Colonic mucosa (tissue), 4 donors: ENCODE results near the gene BBS4. TPM values are rescaled to one million over a fixed set of nuclear protein-coding genes. Genes with fewer than 3 reads are reported as not detected.
"Not testable (repeated sequence)": the region's sequence is repeated elsewhere in the genome, so short reads cannot be mapped to it uniquely, and the experiment has no call there.

Experiments
- DNase-seq: peaks from one replicate; pipeline ENCODE4 v3.0.0-alpha.2; 2020
- H3K27ac ChIP-seq: fragments of 200-600 bp; one replicate; pipeline ENCODE4 v1.8.0; 2021
- H3K27me3 ChIP-seq: fragments of 200-600 bp; one replicate; pipeline ENCODE4 v1.8.0; 2021
- H3K36me3 ChIP-seq: fragments of 200-600 bp; one replicate; pipeline ENCODE4 v1.8.0; 2021
- H3K4me1 ChIP-seq: fragments of 200-600 bp; one replicate; pipeline ENCODE4 v1.8.0; 2021; ENCODE audit warnings: mild to moderate bottlenecking
- H3K4me3 ChIP-seq: fragments of 200-600 bp; one replicate; pipeline ENCODE4 v1.8.0; 2021
- H3K9ac ChIP-seq, 2 donors: one replicate each; pipeline ENCODE4 v1.7.0; 2013; ENCODE audit warnings: control low read depth in 2 of 2, low read depth in 2 of 2, low read length in 2 of 2
- H3K9me3 ChIP-seq: fragments of 200-600 bp; one replicate; pipeline ENCODE4 v1.8.0; 2021
- intact Hi-C: fragments of 100-400 bp; cut with DNase I; formaldehyde crosslinking; loops from one replicate; pipeline ENCODE4 v1.14.1; 2022
- total RNA-seq, 2 donors: library from RNA; stranded (reverse); fragmentation: NEBNext Ultra II Directional in 1 of 2; extraction: Animal tissue kit (Norgen Biotek cat#: 25700) in 1 of 2; gene quantifications; one replicate each; pipeline ENCODE4 v1.2.1, GENCODE V29; 2021
- TF ChIP-seq, protein P1 (sequence below): fragments of 200-600 bp; IDR thresholded peaks from one replicate; pipeline ENCODE4 v1.8.0; 2022; ENCODE audit warnings: antibody characterized with exemption, mild to moderate bottlenecking
- donor health status: healthy.
- donor health status: DM: no; HTN: no; CAD: no.
- donor health status: DM: no; HTN: no; CAD: no.

BBS4 gene, protein sequence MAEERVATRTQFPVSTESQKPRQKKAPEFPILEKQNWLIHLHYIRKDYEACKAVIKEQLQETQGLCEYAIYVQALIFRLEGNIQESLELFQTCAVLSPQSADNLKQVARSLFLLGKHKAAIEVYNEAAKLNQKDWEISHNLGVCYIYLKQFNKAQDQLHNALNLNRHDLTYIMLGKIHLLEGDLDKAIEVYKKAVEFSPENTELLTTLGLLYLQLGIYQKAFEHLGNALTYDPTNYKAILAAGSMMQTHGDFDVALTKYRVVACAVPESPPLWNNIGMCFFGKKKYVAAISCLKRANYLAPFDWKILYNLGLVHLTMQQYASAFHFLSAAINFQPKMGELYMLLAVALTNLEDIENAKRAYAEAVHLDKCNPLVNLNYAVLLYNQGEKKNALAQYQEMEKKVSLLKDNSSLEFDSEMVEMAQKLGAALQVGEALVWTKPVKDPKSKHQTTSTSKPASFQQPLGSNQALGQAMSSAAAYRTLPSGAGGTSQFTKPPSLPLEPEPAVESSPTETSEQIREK
- total RNA-seq = 10 to 100 TPM; 10.7 to 13.7 TPM

DNA sequence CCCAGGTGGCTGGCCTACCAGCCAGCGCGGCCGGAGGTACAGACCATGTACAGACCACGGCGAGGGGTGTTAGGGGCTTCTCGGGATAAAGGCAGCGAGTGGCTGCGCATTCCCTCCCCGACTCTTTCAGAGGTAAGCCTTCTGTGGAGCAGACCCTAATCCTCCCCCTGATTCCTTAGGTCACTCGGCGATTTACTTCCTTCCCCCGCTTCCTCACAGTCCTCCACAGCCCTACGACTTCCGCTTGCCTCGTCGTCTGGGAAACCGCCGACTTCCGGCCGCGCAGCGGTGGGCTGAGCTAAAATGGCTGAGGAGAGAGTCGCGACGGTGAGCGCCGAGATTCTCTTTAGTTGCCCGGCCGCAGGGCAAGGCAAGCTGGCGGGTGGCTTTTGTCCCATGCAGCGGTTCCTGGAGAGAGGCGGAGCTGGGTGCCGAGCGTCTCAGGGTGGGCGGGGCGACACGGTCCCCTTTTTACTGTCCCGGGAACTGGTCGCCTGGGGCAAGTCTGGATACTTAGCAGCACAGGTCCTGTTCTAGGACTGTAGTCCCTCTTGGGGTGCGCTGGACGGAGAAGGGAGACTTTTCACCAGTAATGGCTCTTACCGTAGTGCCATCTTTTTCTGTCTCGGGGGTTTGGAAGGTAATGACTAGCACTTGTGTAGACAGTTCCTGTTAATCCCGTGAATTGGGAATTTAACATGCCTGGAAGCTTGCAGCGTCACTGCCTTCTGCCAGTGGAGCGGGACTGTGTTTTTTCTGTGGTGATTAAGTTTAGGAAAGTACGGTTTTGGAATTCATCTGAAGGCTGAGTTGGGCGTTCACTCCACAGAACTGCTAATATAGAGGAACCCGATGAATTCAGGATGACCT, at the start of gene BBS4, which contains the start of gene HIGD2B:
TSS of gene BBS4 (plus strand) at position 283 of the 870 bp plus-strand sequence. CDS start at position 304, 21 bp downstream.
TSS of gene HIGD2B (minus strand) at position 258 of the 870 bp plus-strand sequence. CDS start 9,808 bp downstream, outside the sequence.
- peak within 1 kb of the TSS; percentile 94 for H3K27ac ChIP-seq
- TF ChIP-seq, protein P1, sequence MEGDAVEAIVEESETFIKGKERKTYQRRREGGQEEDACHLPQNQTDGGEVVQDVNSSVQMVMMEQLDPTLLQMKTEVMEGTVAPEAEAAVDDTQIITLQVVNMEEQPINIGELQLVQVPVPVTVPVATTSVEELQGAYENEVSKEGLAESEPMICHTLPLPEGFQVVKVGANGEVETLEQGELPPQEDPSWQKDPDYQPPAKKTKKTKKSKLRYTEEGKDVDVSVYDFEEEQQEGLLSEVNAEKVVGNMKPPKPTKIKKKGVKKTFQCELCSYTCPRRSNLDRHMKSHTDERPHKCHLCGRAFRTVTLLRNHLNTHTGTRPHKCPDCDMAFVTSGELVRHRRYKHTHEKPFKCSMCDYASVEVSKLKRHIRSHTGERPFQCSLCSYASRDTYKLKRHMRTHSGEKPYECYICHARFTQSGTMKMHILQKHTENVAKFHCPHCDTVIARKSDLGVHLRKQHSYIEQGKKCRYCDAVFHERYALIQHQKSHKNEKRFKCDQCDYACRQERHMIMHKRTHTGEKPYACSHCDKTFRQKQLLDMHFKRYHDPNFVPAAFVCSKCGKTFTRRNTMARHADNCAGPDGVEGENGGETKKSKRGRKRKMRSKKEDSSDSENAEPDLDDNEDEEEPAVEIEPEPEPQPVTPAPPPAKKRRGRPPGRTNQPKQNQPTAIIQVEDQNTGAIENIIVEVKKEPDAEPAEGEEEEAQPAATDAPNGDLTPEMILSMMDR = no peak
- H3K27me3 ChIP-seq = no peaks in the 10 kb centered on the region
- no peaks in the 10 kb centered on the region for H3K4me1 ChIP-seq
- DNase-seq = peak; percentile 91
- peak within 1 kb of the TSS; percentile 65 for H3K4me3 ChIP-seq
- H3K9me3 ChIP-seq = no peaks in the 10 kb centered on the region
- H3K9ac ChIP-seq = peak within 1 kb of the TSS; percentile 65 to 71
- intact Hi-C loops = no loop called here
- no peaks in the 10 kb centered on the region for H3K36me3 ChIP-seq

DNA sequence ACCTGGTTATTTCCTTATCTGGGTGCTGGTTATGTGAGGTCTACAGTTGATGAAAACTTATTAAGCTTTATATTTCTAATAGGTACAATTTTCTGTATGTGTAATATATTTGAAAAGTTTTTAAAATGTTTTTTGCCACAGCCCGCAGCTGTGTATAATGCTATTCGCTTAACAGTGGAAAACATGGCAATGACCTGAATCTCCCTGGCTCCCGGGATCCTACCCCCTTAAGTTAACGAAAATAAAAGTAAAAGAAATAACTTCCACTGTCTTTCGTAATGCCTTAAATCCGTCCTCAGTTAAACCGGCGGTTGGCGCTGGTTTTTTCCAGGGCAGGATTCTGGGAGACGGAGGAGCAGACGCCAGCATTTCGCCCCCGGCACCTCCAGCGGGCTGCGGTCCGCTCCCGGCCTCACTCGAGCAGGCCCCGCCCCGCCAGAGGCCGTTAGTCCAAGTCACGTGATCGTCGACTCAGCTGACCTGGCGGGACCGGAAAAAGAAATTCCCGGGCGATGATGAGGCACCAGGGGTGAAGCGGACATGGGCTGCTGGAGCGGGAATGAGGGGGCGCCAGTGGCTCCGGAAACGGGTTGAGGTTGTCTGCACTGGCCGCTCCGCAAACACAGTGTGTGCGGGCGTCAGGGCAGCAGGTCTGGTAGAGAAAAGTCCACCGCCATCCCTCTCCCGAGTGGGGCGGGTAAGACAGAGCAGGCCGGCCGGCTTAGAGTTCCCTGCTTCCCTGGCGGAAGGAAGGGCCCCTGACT, 49.3 kb upstream of the BBS4 start:
- H3K9me3 ChIP-seq, H3K9ac ChIP-seq, H3K4me1 ChIP-seq, H3K36me3 ChIP-seq, H3K27me3 ChIP-seq, H3K27ac ChIP-seq, intact Hi-C loops: not testable (repeated sequence)
- H3K4me3 ChIP-seq = peak overlapping the region; percentile 20
- peak; percentile 83 for DNase-seq

DNA sequence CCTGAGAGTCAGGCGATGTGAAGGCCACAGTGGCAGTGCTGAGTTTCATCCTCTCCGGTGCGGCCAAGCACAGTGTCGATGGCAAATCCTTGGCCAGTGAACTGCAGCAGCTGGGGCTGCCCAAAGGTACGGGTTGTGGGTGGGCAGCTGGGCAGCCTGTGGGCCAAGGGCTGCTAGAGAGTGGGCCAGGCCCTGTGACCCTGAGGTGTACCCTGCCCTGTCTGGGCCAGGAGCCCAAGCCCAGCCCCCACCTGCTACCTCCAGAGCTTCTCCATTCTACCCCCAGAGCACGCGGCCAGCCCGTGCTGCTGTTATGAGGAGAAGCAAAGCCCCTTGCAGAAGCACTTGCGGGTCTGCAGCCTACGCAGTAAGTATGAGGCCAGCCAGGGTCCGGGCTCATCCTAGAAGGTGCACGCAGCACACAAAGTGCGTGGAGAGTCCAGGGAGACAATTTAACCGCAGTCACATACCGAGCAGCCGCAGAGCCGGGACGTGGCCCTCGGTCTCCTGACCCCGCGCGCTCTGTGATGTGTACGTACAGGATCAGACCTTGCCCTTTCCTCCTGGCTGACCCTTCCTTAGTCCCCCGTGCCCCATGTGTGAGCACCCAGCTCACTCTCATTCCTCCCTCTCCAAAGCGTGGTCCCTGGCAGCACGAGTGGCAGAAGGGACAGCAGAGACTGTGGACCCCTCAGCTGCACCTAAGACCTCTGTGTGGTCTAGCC, 46.1 kb upstream of the BBS4 start:
- H3K9me3 ChIP-seq, H3K27me3 ChIP-seq, H3K4me1 ChIP-seq, H3K4me3 ChIP-seq, H3K27ac ChIP-seq, DNase-seq, H3K9ac ChIP-seq, intact Hi-C loops, H3K36me3 ChIP-seq: not testable (repeated sequence)

DNA sequence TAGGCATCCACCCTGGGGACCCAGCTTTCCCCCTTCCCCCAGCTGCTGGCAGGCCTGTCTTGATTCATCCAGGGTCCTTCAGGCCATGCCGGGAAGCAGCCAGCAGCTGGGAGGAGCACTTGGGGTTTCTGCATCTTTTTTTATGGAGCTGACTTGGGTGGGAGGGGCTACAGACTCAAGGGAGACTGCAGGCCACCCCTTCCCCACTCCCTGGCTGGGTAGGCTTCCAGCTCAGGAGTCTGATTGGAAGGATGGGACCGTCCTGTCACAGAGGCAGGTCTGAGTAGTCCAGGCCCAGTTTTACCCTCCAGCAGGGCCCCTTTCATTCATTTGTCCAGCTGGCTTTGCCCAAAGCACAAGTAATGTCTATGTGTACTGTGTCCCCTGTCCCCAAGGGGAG, 43.7 kb upstream of the BBS4 start:
- H3K9ac ChIP-seq, intact Hi-C loops, H3K27ac ChIP-seq, H3K9me3 ChIP-seq, H3K27me3 ChIP-seq, H3K36me3 ChIP-seq, DNase-seq, H3K4me3 ChIP-seq, H3K4me1 ChIP-seq: not testable (repeated sequence)

DNA sequence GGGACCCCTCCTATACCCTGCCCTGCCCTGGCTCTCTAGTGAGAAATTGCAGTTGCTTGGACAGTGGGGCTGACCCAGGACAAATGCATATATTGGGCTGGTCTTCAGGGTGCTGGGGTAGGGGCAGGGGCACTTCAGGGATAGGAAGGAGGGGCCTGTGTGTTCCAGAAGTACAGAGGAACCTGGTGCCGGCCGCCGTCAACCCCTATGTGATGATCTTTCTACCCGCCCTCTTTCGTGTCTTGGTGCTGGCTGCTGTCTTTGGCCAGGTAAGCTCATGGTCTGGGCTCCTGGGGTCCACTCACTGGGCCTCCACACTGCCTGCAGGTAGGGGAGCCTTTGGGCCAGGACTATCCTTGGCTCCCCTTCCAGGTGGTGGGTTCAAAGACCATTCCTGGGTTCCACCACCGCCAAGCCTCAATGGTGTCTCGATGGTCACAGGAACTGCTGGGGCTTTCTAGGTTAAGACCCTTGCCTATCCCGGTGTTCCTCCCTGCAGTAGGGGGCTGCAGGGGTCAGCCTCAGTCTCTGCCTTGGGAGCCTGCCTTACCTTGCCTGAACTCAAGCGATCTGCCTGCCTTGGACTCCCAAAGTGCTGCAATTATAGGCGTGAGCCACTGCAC, 37.3 kb upstream of the BBS4 start:
- intact Hi-C loops, H3K4me3 ChIP-seq, H3K27me3 ChIP-seq, DNase-seq, H3K4me1 ChIP-seq, H3K36me3 ChIP-seq, H3K27ac ChIP-seq, H3K9me3 ChIP-seq, H3K9ac ChIP-seq: not testable (repeated sequence)

DNA sequence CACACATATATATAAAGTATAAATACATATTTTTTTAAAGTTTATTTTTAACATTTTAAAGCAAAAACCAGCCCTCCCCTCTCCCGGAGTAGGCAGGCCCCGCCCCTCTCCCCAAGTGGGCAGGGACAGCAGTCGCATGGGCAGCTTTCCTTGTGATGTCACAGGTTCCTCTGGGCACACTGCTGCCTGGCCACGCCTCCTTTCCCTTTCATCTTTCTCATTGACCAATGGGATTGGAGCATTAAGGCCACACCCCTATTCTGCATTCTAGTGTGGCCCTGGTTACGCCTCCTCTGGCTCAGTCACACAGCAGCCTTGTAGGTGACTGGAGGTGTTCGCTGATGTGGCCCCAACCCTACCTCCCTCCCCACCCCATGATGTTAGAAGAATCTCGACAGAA, 31.6 kb upstream of the BBS4 start, which contains the start of gene GOLGA6B:
TSS of gene GOLGA6B (plus strand) at position 301 of the 400 bp plus-strand sequence. CDS start at position 342, 41 bp downstream.
- H3K9ac ChIP-seq, H3K4me1 ChIP-seq, H3K4me3 ChIP-seq, H3K36me3 ChIP-seq, intact Hi-C loops, H3K27me3 ChIP-seq, H3K9me3 ChIP-seq, DNase-seq, H3K27ac ChIP-seq: not testable (repeated sequence)

DNA sequence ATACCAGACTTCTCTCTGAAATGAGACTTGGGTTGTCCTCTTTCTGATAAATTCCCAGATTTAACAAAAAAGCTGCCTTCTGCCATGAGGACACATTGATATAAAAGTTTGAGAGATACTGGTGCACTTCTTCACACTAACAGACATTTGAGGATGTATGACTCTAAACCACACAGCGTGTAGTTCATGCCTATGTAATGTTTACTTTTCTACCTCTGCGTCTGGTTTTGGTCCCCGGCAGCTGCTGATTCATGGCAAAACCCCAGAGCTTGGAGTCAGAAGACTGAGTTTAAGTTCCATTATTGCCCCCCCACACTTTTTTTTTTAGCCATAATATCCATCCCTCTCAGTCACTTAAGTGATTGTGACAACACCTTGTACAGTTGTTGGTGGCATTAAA, 30.0 kb upstream of the BBS4 start:
- H3K4me3 ChIP-seq, H3K4me1 ChIP-seq, H3K9me3 ChIP-seq, H3K27ac ChIP-seq, DNase-seq, H3K36me3 ChIP-seq, intact Hi-C loops, H3K9ac ChIP-seq, H3K27me3 ChIP-seq: not testable (repeated sequence)

DNA sequence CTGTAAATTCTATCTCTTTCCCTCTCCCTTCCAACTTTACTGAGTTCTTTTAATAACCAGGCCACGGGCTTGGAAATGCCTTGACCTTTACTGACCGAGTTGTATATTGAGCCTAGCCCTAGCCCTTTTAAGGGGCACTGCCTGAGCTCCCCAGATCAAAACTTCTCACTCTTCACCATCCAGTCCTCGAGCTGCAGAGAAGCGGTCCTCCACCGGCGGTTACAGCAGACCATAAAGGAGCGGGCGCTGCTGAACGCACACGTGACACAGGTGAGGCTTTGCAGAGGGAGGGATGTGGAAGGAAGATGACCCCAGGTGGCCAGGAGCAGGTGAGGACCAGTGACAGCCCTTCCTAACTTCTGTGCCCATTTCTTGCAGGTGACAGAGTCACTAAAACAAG, 24.9 kb upstream of the BBS4 start:
- H3K27me3 ChIP-seq, H3K36me3 ChIP-seq, H3K4me3 ChIP-seq, intact Hi-C loops, H3K4me1 ChIP-seq, DNase-seq, H3K9me3 ChIP-seq, H3K9ac ChIP-seq, H3K27ac ChIP-seq: not testable (repeated sequence)

DNA sequence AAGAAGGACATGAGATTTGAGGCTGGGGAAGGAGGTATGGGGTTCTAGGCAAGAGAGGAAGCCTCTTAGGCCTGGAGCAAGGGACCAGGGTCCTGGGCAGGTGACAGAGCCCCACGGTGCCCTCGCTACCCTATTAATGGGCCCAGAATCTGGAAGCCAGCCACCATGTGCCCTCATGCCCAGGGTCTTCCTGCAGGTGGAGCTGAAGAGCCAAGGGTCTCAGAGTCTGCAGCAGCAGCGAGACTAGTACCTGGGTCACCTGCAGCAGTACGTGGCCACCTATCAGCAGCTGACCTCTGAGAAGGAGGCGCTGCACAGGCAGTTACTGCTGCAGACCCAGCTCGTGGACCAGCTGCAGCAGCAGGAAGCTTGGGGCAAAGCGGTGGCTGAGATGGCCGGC, 22.1 kb upstream of the BBS4 start:
- H3K4me3 ChIP-seq, H3K27me3 ChIP-seq, H3K9me3 ChIP-seq, H3K36me3 ChIP-seq, DNase-seq, H3K27ac ChIP-seq, H3K9ac ChIP-seq, H3K4me1 ChIP-seq, intact Hi-C loops: not testable (repeated sequence)

DNA sequence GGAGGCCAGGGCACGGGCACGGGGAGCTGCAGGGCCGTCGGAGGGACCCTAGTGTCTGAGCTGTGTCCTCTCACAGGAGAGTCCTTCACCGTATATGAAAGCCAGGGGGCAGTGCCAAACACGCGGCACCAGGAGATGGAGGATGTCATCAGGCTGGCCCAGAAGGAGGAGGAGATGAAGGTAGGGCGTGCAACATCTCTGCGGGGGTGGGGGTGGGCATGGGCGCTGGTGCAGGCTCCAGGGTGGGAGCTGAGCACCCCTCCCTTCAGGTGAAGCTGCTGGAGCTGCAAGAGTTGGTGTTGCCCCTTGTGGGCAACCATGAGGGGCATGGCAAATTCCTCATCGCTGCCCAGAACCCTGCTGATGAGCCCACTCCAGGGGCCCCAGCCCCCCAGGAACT, 20.3 kb upstream of the BBS4 start:
- H3K9ac ChIP-seq, intact Hi-C loops, DNase-seq, H3K27ac ChIP-seq, H3K4me1 ChIP-seq, H3K27me3 ChIP-seq, H3K36me3 ChIP-seq, H3K4me3 ChIP-seq, H3K9me3 ChIP-seq: not testable (repeated sequence)

DNA sequence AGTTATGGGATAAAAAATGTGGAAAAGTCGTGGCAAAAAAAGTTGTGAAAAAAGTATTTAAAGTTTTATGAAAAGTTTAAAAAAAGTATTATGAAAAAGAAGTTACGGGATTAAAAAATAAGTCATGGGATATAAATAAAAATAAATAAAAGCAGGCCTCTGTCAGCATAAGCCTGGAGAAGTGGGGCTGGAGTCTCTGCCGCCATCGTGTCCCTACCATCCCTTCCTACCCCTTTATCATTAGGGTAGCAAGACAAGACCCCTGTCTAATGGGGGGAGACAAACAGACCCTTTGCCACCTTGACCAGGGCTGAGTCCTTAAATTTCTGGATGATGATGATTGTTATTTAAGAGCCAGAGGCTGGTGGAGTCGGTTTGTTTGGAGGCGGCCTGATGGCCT, 16.2 kb upstream of the BBS4 start:
- not testable (repeated sequence) for H3K4me3 ChIP-seq, H3K9ac ChIP-seq, H3K27me3 ChIP-seq, H3K4me1 ChIP-seq, H3K9me3 ChIP-seq, H3K36me3 ChIP-seq, H3K27ac ChIP-seq, DNase-seq
- intact Hi-C loops = loop anchor here (10.0 kb wide), 1 partner anchor 65 kb away; no protein-coding TSS in a partner anchor
